Endothelial cell (in vitro differentiated cells): ENCODE data around the gene NOSTRIN. TPM values are rescaled to one million over a fixed set of nuclear protein-coding genes. Genes with fewer than 3 reads are reported as not detected.

Experiments used
- DNase-seq: peaks from one replicate; pipeline ENCODE4 v3.0.0; 2021; ENCODE audit warnings: low spot score
- H3K27ac Mint-ChIP-seq: one replicate; pipeline ENCODE4 v1.8.0; 2021; ENCODE audit warnings: mixed read lengths, inconsistent platforms; ENCODE audit not compliant: unreplicated experiment
- H3K27me3 Mint-ChIP-seq: one replicate; pipeline ENCODE4 v1.8.0; 2021; ENCODE audit warnings: mild to moderate bottlenecking, moderate library complexity, mixed read lengths, inconsistent platforms; ENCODE audit not compliant: unreplicated experiment
- H3K36me3 Mint-ChIP-seq: one replicate; pipeline ENCODE4 v1.8.0; 2021; ENCODE audit warnings: mild to moderate bottlenecking, low read depth, mixed read lengths, inconsistent platforms; ENCODE audit not compliant: unreplicated experiment
- H3K4me1 Mint-ChIP-seq: one replicate; pipeline ENCODE4 v1.8.0; 2021; ENCODE audit warnings: mild to moderate bottlenecking, mixed read lengths, inconsistent platforms; ENCODE audit not compliant: unreplicated experiment
- H3K4me3 Mint-ChIP-seq: one replicate; pipeline ENCODE4 v1.8.0; 2021; ENCODE audit warnings: mild to moderate bottlenecking, mixed read lengths, inconsistent platforms; ENCODE audit not compliant: unreplicated experiment
- H3K9me3 Mint-ChIP-seq: one replicate; pipeline ENCODE4 v1.8.0; 2021; ENCODE audit warnings: mixed read lengths, inconsistent platforms; ENCODE audit not compliant: unreplicated experiment
- CTCF ChIP-seq: fragments of 200-600 bp; sonication (generic); IDR thresholded peaks from one replicate; pipeline ENCODE4 v1.5.0; 2021; ENCODE audit warnings: antibody characterized with exemption; ENCODE audit not compliant: unreplicated experiment
- total RNA-seq: library from RNA; stranded (reverse); fragmentation: NEBNext Ultra II Directional; extraction: Animal tissue kit (Norgen Biotek cat#: 25700); gene quantifications from one replicate; pipeline ENCODE4 v1.2.1, GENCODE V29; 2021; ENCODE audit not compliant: unreplicated experiment

The NOSTRIN gene
- total RNA-seq, 1 donor from 2014 or later: not detected

DNA sequence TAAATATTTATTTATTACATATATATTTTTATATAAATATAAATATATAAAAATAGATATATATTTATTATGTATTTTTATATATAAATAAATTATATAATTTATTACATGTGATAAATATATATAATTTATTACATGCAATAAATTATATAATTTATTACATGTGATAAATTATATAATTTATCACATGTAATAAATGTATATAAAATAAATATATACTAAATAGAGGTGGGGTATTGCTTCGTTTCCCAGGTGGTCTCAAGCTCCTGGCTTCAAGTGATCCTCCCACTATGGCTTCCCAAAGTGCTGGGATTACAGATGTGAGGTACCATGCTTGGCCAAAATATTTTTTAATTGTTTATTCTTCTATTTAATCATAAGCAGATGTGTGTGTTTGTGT lies 95.0 kb downstream of the NOSTRIN start:
- TF ChIP-seq CTCF: no peak
- H3K4me3 Mint-ChIP-seq: no peak overlapping the region
- no peaks in the 10 kb centered on the region for H3K4me1 Mint-ChIP-seq
- H3K27me3 Mint-ChIP-seq: peaks cover 2% of the 10 kb centered on the region
- no peak overlapping the region for H3K27ac Mint-ChIP-seq
- no peaks in the 10 kb centered on the region for H3K36me3 Mint-ChIP-seq
- DNase-seq: no peak
- no peaks in the 10 kb centered on the region for H3K9me3 Mint-ChIP-seq

- Mint-ChIP-seq H3K27ac (no peak within 1 kb of the TSS), H3K27me3 (peaks cover 1% of the 10 kb centered on the region), H3K9me3 (no peaks in the 10 kb centered on the region), H3K36me3 (no peaks in the 10 kb centered on the region), H3K4me3 (no peak within 1 kb of the TSS), H3K4me1 (no peaks in the 10 kb centered on the region)
- no peak for TF ChIP-seq CTCF
- no peak for DNase-seq
These were observed 98.6 kb downstream of the NOSTRIN start, which contains the start of gene G6PC2 for GRCh38 chr2:168901003-168901402. TSS of gene G6PC2 (plus strand) at chr2:168901291. CDS start at chr2:168901332, 41 bp downstream.

GRCh38 chr2:168903888-168904287 lies 101.5 kb downstream of the NOSTRIN start:
- Mint-ChIP-seq H3K9me3 (no peaks in the 10 kb centered on the region), H3K4me1 (peaks cover 10% of the 10 kb centered on the region), H3K4me3 (no peak overlapping the region), H3K27me3 (peaks cover 1% of the 10 kb centered on the region), H3K27ac (no peak overlapping the region), H3K36me3 (no peaks in the 10 kb centered on the region)
- TF ChIP-seq CTCF: no peak
- DNase-seq: no peak

GRCh38 chr2:168904358-168904757 lies 101.9 kb downstream of the NOSTRIN start:
- H3K36me3 Mint-ChIP-seq: no peaks in the 10 kb centered on the region
- H3K27me3 Mint-ChIP-seq: no peaks in the 10 kb centered on the region
- H3K27ac Mint-ChIP-seq: no peak overlapping the region
- H3K4me1 Mint-ChIP-seq: peaks cover 10% of the 10 kb centered on the region
- H3K4me3 Mint-ChIP-seq: no peak overlapping the region
- DNase-seq: no peak
- no peak for TF ChIP-seq CTCF
- H3K9me3 Mint-ChIP-seq: no peaks in the 10 kb centered on the region

- Mint-ChIP-seq H3K36me3 (no peaks in the 10 kb centered on the region), H3K4me1 (peaks cover 10% of the 10 kb centered on the region), H3K9me3 (no peaks in the 10 kb centered on the region), H3K4me3 (no peak overlapping the region), H3K27ac (no peak overlapping the region), H3K27me3 (peaks cover 3% of the 10 kb centered on the region)
- DNase-seq: no peak
- no peak for TF ChIP-seq CTCF
These were observed 105.7 kb downstream of the NOSTRIN start for GRCh38 chr2:168907940-168908662.
